OCI-LY3 (cell line): ENCODE measurements around the gene LAMA4.

Experiments used
- H2AFZ ChIP-seq: fragments of 200-600, 300-600 bp; shearing (Covaris generic); 2 replicates; pipeline ENCODE4 v1.6.0; 2014; ENCODE audit warnings: antibody characterized with exemption, low read depth, low read length
- H3K27ac ChIP-seq: fragments of 200-600, 300-600 bp; sonication (generic); 2 replicates; pipeline ENCODE4 v1.5.1; 2014; ENCODE audit warnings: mild to moderate bottlenecking, low read length, moderate library complexity, mixed read lengths
- H3K27me3 ChIP-seq: fragments of 200-600, 300-600 bp; sonication (generic); 2 replicates; pipeline ENCODE4 v1.6.1; 2014; ENCODE audit warnings: low read depth, low read length, mixed read lengths
- H3K36me3 ChIP-seq: fragments of 200-600, 300-600 bp; sonication (generic); replicated peaks from 2 replicates; pipeline ENCODE3; 2014; ENCODE audit warnings: low read depth, low read length, mixed read lengths
- H3K4me1 ChIP-seq: fragments of 300-600, 200-600 bp; sonication (generic); 2 replicates; pipeline ENCODE4 v1.6.1; 2014; ENCODE audit warnings: low read length, mixed read lengths
- H3K4me2 ChIP-seq: fragments of 200-600, 300-600 bp; sonication (generic); 2 replicates; pipeline ENCODE4 v1.6.1; 2014; ENCODE audit warnings: low read length, mixed read lengths
- H3K4me3 ChIP-seq: fragments of 300-600, 200-600 bp; sonication (generic); 2 replicates; pipeline ENCODE4 v1.5.1; 2014; ENCODE audit warnings: antibody characterized with exemption, mild to moderate bottlenecking, low read length, moderate library complexity
- H3K79me2 ChIP-seq: fragments of 300-600, 200-600 bp; shearing (Covaris generic); 2 replicates; pipeline ENCODE4 v1.6.1; 2014; ENCODE audit warnings: mild to moderate bottlenecking, low read length, mixed read lengths
- H3K9ac ChIP-seq: fragments of 300-600, 200-600 bp; shearing (Covaris generic); 2 replicates; pipeline ENCODE4 v1.6.0; 2014; ENCODE audit warnings: mild to moderate bottlenecking, low read length, moderate library complexity
- H3K9me3 ChIP-seq: fragments of 200-600, 300-600 bp; shearing (Covaris generic); 2 replicates; pipeline ENCODE4 v1.6.1; 2014; ENCODE audit warnings: low read length, mixed read lengths; ENCODE audit not compliant: insufficient read depth
- H4K20me1 ChIP-seq: fragments of 200-600, 300-600 bp; sonication (generic); 2 replicates; pipeline ENCODE4 v1.6.1; 2016; ENCODE audit warnings: low read length, mixed read lengths; ENCODE audit not compliant: insufficient read depth
- CTCF ChIP-seq: fragments of 200-600, 300-600 bp; sonication (generic); IDR thresholded peaks from 2 replicates; pipeline ENCODE4 v1.5.1; 2014; ENCODE audit warnings: antibody characterized with exemption, low read length, low read depth
- EZH2phosphoT487 ChIP-seq: fragments of 200-600 bp; shearing (Covaris generic); IDR thresholded peaks from 2 replicates; pipeline ENCODE4 v1.6.1; 2018; ENCODE audit warnings: antibody characterized with exemption, mixed run types, low read depth

The LAMA4 gene

DNA sequence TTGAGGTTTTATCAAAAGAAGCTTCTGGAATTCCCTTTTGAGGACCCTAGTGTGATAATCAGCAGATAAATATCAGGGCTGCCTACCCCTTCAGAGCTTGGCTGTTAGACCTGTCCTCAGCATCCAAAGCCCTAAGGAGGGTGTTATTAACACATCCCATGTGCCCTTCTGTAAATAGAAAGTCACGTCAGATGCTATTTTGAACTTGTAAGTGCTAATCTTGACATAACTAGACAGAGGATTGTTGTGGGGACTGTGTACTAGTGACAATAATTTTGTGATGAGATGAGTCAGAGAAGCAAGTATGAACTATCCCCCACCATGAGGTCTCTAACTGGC, 4.9 kb upstream of the LAMA4 start:
- Histone ChIP-seq H3K4me3 (no peak overlapping the region), H3K79me2 (no peaks in the 10 kb centered on the region), H3K4me2 (no peak overlapping the region), H3K36me3 (no peaks in the 10 kb centered on the region), H3K27ac (no peak overlapping the region), H4K20me1 (no peaks in the 10 kb centered on the region), H2AFZ (no peak overlapping the region), H3K4me1 (no peaks in the 10 kb centered on the region), H3K9ac (no peak overlapping the region), H3K27me3 (no peaks in the 10 kb centered on the region), H3K9me3 (no peaks in the 10 kb centered on the region)
- no peak for TF ChIP-seq CTCF
- no peak for TF ChIP-seq EZH2phosphoT487

GRCh38 chr6:112258642-112259336, 4.4 kb upstream of the LAMA4 start:
- no peaks in the 10 kb centered on the region for H3K27me3 ChIP-seq

GRCh38 chr6:112257178-112257855, 3.0 kb upstream of the LAMA4 start:
- Histone ChIP-seq H2AFZ (no peak overlapping the region), H3K4me3 (no peak overlapping the region), H3K4me1 (no peaks in the 10 kb centered on the region), H3K9ac (no peak overlapping the region), H3K27ac (no peak overlapping the region), H3K27me3 (no peaks in the 10 kb centered on the region), H3K9me3 (no peaks in the 10 kb centered on the region), H3K4me2 (no peak overlapping the region), H3K79me2 (no peaks in the 10 kb centered on the region), H3K36me3 (no peaks in the 10 kb centered on the region), H4K20me1 (no peaks in the 10 kb centered on the region)
- TF ChIP-seq CTCF (no peak), EZH2phosphoT487 (no peak)

More at GRCh38 chr6:112258642-112259336, 4.4 kb upstream of the LAMA4 start:
- Histone ChIP-seq H4K20me1 (no peaks in the 10 kb centered on the region), H3K9ac (no peak overlapping the region), H3K36me3 (no peaks in the 10 kb centered on the region), H3K4me1 (no peaks in the 10 kb centered on the region), H3K79me2 (no peaks in the 10 kb centered on the region), H3K4me2 (no peak overlapping the region), H3K4me3 (no peak overlapping the region), H3K9me3 (no peaks in the 10 kb centered on the region), H3K27ac (no peak overlapping the region), H2AFZ (no peak overlapping the region)
- TF ChIP-seq EZH2phosphoT487 = no peak
- TF ChIP-seq CTCF = no peak

GRCh38 chr6:112254921-112255320, 554 bp upstream of the LAMA4 start:
- Histone ChIP-seq H4K20me1 (no peaks in the 10 kb centered on the region), H2AFZ (no peak overlapping the region), H3K9me3 (no peaks in the 10 kb centered on the region), H3K4me2 (no peak overlapping the region), H3K36me3 (no peaks in the 10 kb centered on the region), H3K79me2 (no peaks in the 10 kb centered on the region), H3K9ac (no peak overlapping the region), H3K4me1 (no peaks in the 10 kb centered on the region), H3K27me3 (no peaks in the 10 kb centered on the region), H3K4me3 (no peak overlapping the region), H3K27ac (no peak overlapping the region)
- TF ChIP-seq EZH2phosphoT487 (no peak), CTCF (no peak)
